HG03280 (cell line): ENCODE measurements around the gene APOL1.
"Not testable (repeated sequence)": the region's sequence is repeated elsewhere in the genome, so short reads cannot be mapped to it uniquely, and the experiment has no call there.

ENCODE experiments used
- ATAC-seq: cut with Tn5 transposase; IDR thresholded peaks from one replicate; pipeline ENCODE4 v1.9.1; 2021; ENCODE audit warnings: mild to moderate bottlenecking, moderate library complexity; ENCODE audit not compliant: unreplicated experiment

APOL1 gene

GRCh38 chr22:36224245-36224644 lies 28.7 kb upstream of the APOL1 start:
- no peak for ATAC-seq

- no peak for ATAC-seq
Measured at GRCh38 chr22:36225333-36225922, 27.5 kb upstream of the APOL1 start.

GRCh38 chr22:36226189-36226588 lies 26.7 kb upstream of the APOL1 start:
- ATAC-seq, result no peak

GRCh38 chr22:36227396-36227795 lies 25.5 kb upstream of the APOL1 start:
- no peak for ATAC-seq

DNA sequence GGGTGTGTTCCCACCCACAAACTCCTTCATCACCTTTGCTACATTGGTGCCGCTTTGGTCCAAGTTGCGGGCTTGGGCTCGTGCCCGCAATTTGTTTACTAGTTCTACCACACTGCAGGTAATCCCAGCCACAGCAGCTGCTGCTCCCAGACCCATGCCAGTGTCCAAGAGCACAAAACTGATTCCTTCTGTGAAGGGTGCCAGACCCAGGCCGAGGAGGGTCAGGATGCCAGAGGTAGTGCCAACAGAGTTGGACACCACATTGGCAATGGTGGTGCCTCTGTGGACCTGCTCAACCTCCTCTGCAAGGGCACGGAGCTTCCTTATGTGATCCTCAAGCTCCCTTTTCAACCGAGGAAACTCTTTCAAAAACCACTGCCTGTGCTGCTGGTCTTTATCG lies 25.1 kb upstream of the APOL1 start:
- no peak for ATAC-seq

- not testable (repeated sequence) for ATAC-seq
Measured at GRCh38 chr22:36228369-36228768, 24.6 kb upstream of the APOL1 start.

DNA sequence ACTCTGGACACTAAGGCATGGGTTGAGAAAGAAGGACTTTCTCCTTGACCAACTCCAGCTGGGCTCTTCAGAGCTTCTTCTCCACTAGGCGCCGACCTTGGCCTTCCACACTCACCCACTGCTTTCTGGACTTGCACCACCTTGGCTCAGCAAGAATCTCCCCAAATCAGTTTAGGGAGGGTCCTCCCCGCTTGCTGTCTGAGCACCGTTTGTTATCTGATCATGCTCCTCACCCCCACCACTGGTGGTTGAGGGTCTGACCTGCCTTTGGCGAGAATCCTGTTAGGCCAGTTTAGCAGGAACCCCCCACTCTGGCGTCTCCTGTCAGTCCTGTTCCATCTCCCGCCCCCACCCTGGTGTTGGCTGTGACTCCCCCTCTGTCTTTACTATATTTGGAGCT lies 24.0 kb upstream of the APOL1 start:
- ATAC-seq, result no peak

GRCh38 chr22:36229649-36230048 lies 23.3 kb upstream of the APOL1 start:
- not testable (repeated sequence) for ATAC-seq

DNA sequence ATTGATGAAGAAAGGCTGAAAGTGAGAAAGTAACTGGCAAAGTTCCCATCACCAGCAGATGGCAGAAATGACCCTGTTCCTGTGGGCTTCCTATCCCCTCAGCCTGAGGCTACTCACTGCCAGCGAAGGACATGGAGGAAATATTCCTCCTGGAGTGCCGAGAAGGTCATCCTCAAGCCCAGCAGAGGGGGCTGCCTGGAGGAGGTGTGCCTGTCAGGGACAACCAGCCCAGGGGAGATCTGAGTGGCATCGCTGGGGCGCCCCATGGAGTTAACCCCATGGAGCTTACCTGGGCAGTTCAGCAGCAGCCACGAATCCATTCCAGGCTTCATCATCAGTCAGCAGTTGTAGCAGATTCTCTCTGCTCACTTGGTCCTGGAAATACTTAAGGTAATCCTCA lies 21.9 kb upstream of the APOL1 start:
- ATAC-seq, result not testable (repeated sequence)

DNA sequence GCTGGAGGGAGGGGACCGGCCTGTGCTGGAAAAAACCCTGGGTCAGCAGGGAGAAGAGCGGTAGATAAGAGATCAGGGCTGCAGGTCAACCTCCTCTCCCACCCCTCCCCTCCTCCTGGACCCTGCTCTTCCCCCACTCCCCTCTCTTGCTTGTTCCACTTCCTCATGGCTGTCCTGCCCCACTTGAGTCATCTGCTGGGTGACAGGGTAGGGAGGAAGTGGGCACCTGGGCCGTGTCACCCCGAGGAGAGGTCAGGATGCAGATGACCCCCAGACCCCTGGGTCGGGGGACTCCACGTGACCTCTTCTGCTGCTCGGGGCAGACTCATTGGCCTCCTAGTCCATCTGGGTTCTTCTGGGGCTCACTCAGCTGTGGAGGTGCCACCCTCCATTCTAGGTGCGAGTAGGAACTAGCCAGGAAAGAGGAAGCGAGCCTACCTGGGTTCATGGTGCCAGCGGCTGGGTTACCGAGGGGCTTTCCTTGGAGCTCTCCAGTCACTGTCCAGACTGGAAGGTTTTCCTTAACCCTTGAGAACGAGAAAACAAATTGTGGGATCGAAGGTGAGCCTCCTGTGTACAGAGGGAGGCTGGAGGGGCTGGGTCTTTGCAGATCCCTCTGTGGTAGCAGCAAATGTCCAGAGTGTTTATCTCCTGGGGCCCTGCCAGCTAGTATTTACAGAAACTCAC lies 20.1 kb upstream of the APOL1 start:
- ATAC-seq, result no peak

GRCh38 chr22:36233796-36234195 lies 19.1 kb upstream of the APOL1 start:
- ATAC-seq, result no peak

- ATAC-seq, result no peak
Measured at GRCh38 chr22:36234213-36234612, 18.7 kb upstream of the APOL1 start.

DNA sequence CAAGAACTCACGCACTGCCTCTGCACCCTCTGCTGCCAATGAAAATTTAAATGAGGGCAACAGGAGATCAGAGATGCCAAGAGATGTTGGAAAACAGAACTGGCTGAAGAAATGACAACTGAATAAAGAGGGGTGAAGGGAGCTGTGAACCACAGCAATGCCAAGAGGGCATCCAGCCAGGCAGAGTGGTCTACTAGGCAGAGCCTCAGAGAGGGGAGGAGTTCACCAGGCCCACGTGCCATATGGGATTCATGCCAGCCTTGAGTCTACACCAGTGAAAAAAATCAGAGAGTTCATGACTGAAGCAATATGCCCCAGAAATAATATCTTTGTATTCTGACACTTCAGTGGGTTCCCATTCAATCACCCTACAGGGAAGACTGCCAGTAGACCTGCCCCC lies 18.0 kb upstream of the APOL1 start:
- no peak for ATAC-seq

DNA sequence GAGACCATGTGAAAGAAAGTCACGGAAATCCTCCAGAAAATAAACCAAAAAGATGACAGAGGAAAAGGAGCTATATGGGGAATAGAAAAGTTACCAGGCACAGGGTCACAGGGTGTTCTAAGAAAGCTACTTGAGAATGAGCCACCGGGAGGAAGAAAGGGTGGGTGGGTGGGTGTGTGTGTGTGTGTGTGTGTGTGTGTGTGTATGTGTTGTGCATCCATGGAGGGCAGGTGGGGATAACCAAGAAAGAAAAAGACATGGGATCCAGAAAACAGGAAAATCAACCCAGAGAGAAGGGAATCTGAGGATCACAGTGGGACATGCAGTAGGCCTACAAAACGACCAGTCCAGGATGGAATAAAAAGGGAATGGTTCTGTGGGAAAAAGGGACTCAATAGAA lies 17.3 kb upstream of the APOL1 start:
- ATAC-seq, result no peak

DNA sequence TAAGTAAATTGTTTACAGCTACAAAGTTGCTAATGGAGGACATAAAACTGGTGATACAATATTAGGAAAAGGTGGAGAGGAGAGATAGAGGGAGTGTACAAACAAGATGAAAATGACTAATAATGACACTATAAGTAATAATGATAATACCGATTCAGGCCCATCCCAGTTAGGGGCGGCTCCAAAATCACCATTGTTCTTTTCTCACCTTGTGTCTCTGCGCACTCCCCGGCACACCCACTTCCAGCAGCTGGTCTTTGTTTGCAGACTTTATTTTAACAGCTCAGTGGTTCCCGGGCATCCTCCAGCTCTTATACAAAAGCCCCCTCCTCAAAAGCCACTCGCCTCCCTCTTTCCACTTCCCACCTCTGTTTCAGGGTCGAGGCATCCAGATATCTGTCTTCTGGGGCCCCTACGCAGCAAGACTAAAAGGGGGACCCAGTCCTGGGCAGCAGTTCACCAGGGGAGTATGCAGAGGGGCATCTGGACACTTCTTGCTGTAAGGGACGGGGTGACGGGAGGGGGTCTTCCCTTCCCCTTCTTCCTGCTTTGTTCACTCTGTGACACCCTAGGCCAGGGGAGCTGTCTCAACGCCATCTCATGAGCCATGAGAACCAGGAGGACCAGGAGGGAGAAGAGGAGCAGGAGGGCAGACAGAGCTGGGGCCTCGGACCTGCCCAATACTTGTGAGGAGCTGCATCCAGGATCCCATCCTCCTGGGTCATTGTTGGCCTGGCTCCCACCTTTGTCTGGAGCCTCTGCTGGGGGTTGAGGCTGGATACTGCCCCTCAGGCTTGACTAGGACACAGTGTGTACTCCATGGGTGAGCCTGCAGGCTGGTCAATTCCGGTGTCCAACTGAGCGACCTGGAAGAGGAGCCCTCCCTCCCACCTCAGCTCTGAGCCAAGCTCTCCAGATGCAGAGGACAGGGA lies 16.3 kb upstream of the APOL1 start:
- ATAC-seq, result no peak

DNA sequence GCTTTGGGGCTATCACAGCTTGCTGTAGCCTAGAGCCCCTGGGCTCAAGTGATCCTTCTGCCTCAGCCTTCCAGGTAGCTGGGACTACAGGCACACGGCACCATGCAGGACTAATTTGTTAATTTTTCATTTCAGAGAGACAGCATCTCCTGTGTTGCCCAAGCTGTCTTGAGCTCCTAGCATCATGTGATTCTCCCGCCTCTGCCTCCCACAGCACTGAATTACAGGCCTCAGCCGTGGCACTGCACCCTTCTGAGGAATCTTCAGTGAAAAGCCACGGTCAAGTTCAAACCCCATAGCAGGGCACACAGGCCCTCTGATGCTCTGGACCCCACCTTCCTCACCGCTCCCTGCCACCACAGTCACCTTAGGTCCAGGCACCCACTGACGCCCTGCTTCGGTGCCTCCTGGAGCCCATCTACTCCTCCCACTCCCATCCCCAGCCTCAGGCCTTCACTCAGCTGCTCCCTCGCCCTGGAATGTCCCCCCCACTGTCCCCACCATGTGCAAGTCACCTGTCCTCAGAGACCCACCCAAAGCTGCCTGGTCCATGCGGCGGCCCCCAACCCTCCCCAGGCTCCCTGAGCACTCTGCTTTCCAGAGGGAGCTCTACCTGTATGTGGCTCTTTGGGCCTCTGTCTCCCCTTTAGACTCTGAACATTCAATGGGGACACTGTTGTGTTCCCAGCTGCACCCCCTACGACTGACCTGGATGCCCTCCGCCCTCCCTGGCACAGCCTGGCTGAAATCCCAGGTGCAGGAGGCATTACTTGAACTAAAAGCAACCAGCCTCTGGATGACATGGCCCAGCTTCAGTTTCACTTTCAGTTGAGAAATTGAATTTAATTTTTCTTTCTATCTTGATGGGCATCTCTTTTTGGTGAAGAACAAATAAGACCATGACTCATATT lies 15.2 kb upstream of the APOL1 start:
- no peak for ATAC-seq

- ATAC-seq, result no peak
Measured at GRCh38 chr22:36238373-36239149, 14.4 kb upstream of the APOL1 start.

DNA sequence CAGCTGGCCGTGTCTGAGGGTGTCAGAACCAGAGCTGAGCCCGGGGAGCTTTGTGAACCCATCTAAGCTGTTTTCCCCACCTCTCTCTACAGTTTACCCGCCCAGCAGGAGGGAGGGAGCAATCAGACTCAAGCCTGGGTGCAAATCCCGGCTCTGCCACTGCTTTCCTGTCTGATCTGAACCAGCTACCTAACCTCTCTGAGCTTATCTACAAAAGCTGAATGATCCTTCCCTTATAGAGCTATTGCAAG lies 13.9 kb upstream of the APOL1 start:
- peak; percentile 12 for ATAC-seq

- ATAC-seq, result peak; percentile 91
Measured at GRCh38 chr22:36239401-36240171, 13.3 kb upstream of the APOL1 start, which contains the start of gene APOL2. Gene APOL2 (minus strand): TSS chr22:36239527. CDS start chr22:36233162, 6,365 bp downstream.
